K562 (cell line): Measurements from ENCODE around the gene ADCY9. TPM values are rescaled to one million over a fixed set of nuclear protein-coding genes. Genes with fewer than 3 reads are reported as not detected.

Experiments
- ATAC-seq: fragments of 200-7000 bp; cut with Tn5 transposase; 3 replicates; pipeline ENCODE4 v1.9.1; 2020; ENCODE audit warnings: moderate library complexity
- BruUV-seq: library from RNA; stranded (reverse); fragments of 400-500 nt; replicated peaks from 2 replicates; lab custom pipeline; 2021; lab: Mats Ljungman, UMichigan
- CTCF ChIA-PET: fragments of 300-600 bp; formaldehyde crosslinking; extraction: SDS; loops from one replicate; lab custom pipeline; 2021; ENCODE audit warnings: low intra/inter-chr PET ratio; lab: Yijun Ruan, JAX
- POLR2A ChIA-PET: fragments of 300-600, 350-650 bp; sonication (Branson Sonifier 250); formaldehyde crosslinking; extraction: SDS; loops from one replicate; lab custom pipeline; 2021; ENCODE audit warnings: antibody characterized with exemption, inconsistent platforms; lab: Yijun Ruan, JAX
- DNase-seq, 4 experiments: peaks; one replicate each; pipeline versions ENCODE4 v3.0.0 to v3.0.0-alpha.2; 2011 to 2018; ENCODE audit warnings: low spot score in 3 of 4, mixed read lengths in 3 of 4; ENCODE audit errors: extremely low read depth in 1 of 4
- FAIRE-seq: peaks from 2 replicates; lab custom pipeline; 2011; peaks lifted over from hg19 to GRCh38; lab: Jason Lieb, UNC
- H2AFZ ChIP-seq: 2 replicates; pipeline ENCODE4 v1.6.0; 2011; ENCODE audit warnings: low read depth, low read length, control low read depth, inconsistent platforms
- H3K27ac ChIP-seq: fragments of 200-600 bp; 3 replicates; pipeline ENCODE4 v1.8.0; 2011; ENCODE audit warnings: low read depth, mild to moderate bottlenecking, control low read depth, inconsistent platforms, low read length, moderate library complexity, mixed read lengths; ENCODE audit errors: extremely low read depth
- H3K27me3 ChIP-seq, 2 experiments: fragments of 300-600 bp in 1 of 2; 2 replicates in 1 of 2; 3 replicates in 1 of 2; pipeline versions ENCODE4 v1.6.0 to v1.8.0; 2011; ENCODE audit warnings: inconsistent platforms in 2 of 2, low read length in 2 of 2, mild to moderate bottlenecking in 1 of 2, mixed read lengths in 1 of 2, moderate library complexity in 1 of 2; ENCODE audit not compliant: control insufficient read depth in 2 of 2, insufficient read depth in 2 of 2
- H3K36me3 ChIP-seq: fragments of 300-600 bp; 3 replicates; pipeline ENCODE4 v1.8.0; 2011; ENCODE audit warnings: mild to moderate bottlenecking, low read length, inconsistent platforms; ENCODE audit not compliant: control insufficient read depth, insufficient read depth
- H3K4me1 ChIP-seq, 2 experiments: fragments of 200-600 bp in 1 of 2; replicated peaks in 1 of 2; 2 replicates in 1 of 2; 3 replicates in 1 of 2; pipeline versions ENCODE4 v1.5.1 to v1.8.0; 2011; ENCODE audit warnings: inconsistent platforms in 2 of 2, low read length in 2 of 2, mild to moderate bottlenecking in 1 of 2, mixed read lengths in 1 of 2, moderate library complexity in 1 of 2; ENCODE audit not compliant: control insufficient read depth in 2 of 2, insufficient read depth in 2 of 2
- H3K4me2 ChIP-seq: 2 replicates; pipeline ENCODE4 v1.6.1; 2011; ENCODE audit warnings: low read length, control low read depth, inconsistent platforms, mixed read lengths; ENCODE audit not compliant: insufficient read depth
- H3K4me3 ChIP-seq: fragments of 200-600 bp; sonication (generic), shearing (Covaris generic); 2 replicates; pipeline ENCODE4 v1.5.1; 2016; ENCODE audit warnings: control low read depth, inconsistent platforms
- H3K79me2 ChIP-seq: fragments of 200-600 bp; 3 replicates; pipeline ENCODE4 v1.8.0; 2011; ENCODE audit warnings: low read length, inconsistent platforms; ENCODE audit not compliant: control insufficient read depth, insufficient read depth
- H3K9ac ChIP-seq, 2 experiments: 2 replicates each; pipeline versions ENCODE4 v1.6.0 to v1.6.1; 2011; ENCODE audit warnings: low read depth in 2 of 2, low read length in 2 of 2, control low read depth in 1 of 2, inconsistent platforms in 1 of 2, mild to moderate bottlenecking in 1 of 2, mixed read lengths in 1 of 2; ENCODE audit not compliant: insufficient read depth in 1 of 2
- H3K9me1 ChIP-seq: one replicate; pipeline ENCODE4 v1.6.0; 2011; ENCODE audit warnings: inconsistent platforms, mild to moderate bottlenecking, low read length, moderate library complexity; ENCODE audit not compliant: control insufficient read depth, insufficient read depth
- H3K9me3 ChIP-seq: replicated peaks from 2 replicates; pipeline ENCODE4 v1.5.1; 2011; ENCODE audit warnings: low read depth, low read length, inconsistent platforms; ENCODE audit not compliant: control insufficient read depth, insufficient read depth
- H4K20me1 ChIP-seq: replicated peaks from 2 replicates; pipeline ENCODE4 v1.6.1; 2011; ENCODE audit warnings: low read length, inconsistent platforms, mixed read lengths; ENCODE audit not compliant: control insufficient read depth, insufficient read depth
- ATF7 ChIP-seq: fragments of 450-650 bp; IDR thresholded peaks from 2 replicates; pipeline ENCODE4 v1.7.1; 2014; ENCODE audit warnings: mild to moderate bottlenecking, moderate library complexity
- DEAF1 ChIP-seq: fragments of 450-650 bp; formaldehyde crosslinking; IDR thresholded peaks from 2 replicates; pipeline ENCODE4 v1.4.0; 2020; ENCODE audit warnings: mild to moderate bottlenecking, moderate library complexity
- E2F8 ChIP-seq: fragments of 450-650 bp; IDR thresholded peaks from 2 replicates; pipeline ENCODE4 v1.7.1; 2018; ENCODE audit warnings: mild to moderate bottlenecking, low read depth; ENCODE audit not compliant: partially characterized antibody
- E4F1 ChIP-seq: fragments of 250-450 bp; sonication (Bioruptor Pico); IDR thresholded peaks from 2 replicates; pipeline ENCODE4 v1.5.0; 2021; ENCODE audit warnings: mild to moderate bottlenecking, borderline replicate concordance
- FOXO4 ChIP-seq: fragments of 450-650 bp; formaldehyde crosslinking; IDR thresholded peaks from 2 replicates; pipeline ENCODE4 v1.4.0; 2020; ENCODE audit warnings: mild to moderate bottlenecking, moderate library complexity
- HOXB6 ChIP-seq: fragments of 250-450 bp; sonication (Bioruptor Pico); IDR thresholded peaks from 2 replicates; pipeline ENCODE4 v1.5.1; 2022; ENCODE audit warnings: mild to moderate bottlenecking, borderline replicate concordance
- KAT7 ChIP-seq: sonication (generic); formaldehyde crosslinking; IDR thresholded peaks from 2 replicates; pipeline ENCODE4 v1.8.0; 2022; ENCODE audit warnings: missing genetic modification reagents, mild to moderate bottlenecking, borderline replicate concordance
- PHB2 ChIP-seq: fragments of 450-650 bp; IDR thresholded peaks from 2 replicates; pipeline ENCODE4 v1.6.1; 2017; ENCODE audit warnings: low read depth
- ZC3H8 ChIP-seq: fragments of 450-650 bp; IDR thresholded peaks from 2 replicates; pipeline ENCODE4 v1.6.1; 2017
- ZNF174 ChIP-seq: fragments of 250-450 bp; sonication (Bioruptor Pico); IDR thresholded peaks from 2 replicates; pipeline ENCODE4 v1.4.0; 2020; ENCODE audit warnings: mild to moderate bottlenecking
- ZNF695 ChIP-seq: fragments of 450-650 bp; formaldehyde crosslinking; IDR thresholded peaks from 2 replicates; pipeline ENCODE4 v1.4.0; 2020; ENCODE audit warnings: mild to moderate bottlenecking, moderate library complexity
- WGBS: fragments of 100-300 bp; shearing (Covaris generic); methylation state at CpG from one replicate; pipeline ENCODE4 v1.1.6; 2016; ENCODE audit warnings: low coverage, mixed read lengths; ENCODE audit not compliant: insufficient coverage; ENCODE audit errors: missing lambda C conversion rate; 5-methylcytosine and 5-hydroxymethylcytosine counted together
- in situ Hi-C: fragments of 300-500 bp; cut with MboI; formaldehyde crosslinking; loops from 4 replicates; pipeline ENCODE4 v1.15.0; 2018; ENCODE audit warnings: inconsistent platforms, mixed read lengths
- intact Hi-C: fragments of 100-400 bp; cut with micrococcal nuclease; formaldehyde crosslinking; loops from 2 replicates; pipeline ENCODE4 v1.14.2; 2022
- polyA plus RNA-seq, 8 experiments: library from polyadenylated mRNA; depleted of rRNA in 4 of 8; stranded (reverse) in 5 of 8; unstranded in 3 of 8; fragments of >200 nt; fragmentation: Nextera tagmentation in 2 of 8; fragmentation: Illumina TruSeq in 1 of 8; extraction: Ambion mirVana in 2 of 8; extraction: Trizol in 1 of 8; gene quantifications; 2 replicates each; pipeline versions ENCODE4 v1.2.1 to v1.2.3, GENCODE V29; 2011 to 2014; ENCODE audit warnings: inconsistent platforms in 1 of 8, missing spikeins in 1 of 8
- total RNA-seq, 7 experiments: library from RNA; depleted of rRNA in 6 of 7; stranded (reverse); fragments of >200 nt in 6 of 7; fragmentation: Illumina TruSeq in 2 of 7; extraction: Trizol in 2 of 7; gene quantifications; 2 replicates each; pipeline versions ENCODE4 v1.2.1 to v1.2.3, GENCODE V29; 2011 to 2021; ENCODE audit warnings: low replicate concordance in 1 of 7
- TF ChIP-seq, protein P1 (sequence below): IDR thresholded peaks from 2 replicates; pipeline ENCODE4 v1.6.1; 2011; ENCODE audit warnings: borderline replicate concordance, low read depth, mild to moderate bottlenecking, moderate library complexity, low read length; ENCODE audit not compliant: insufficient read depth, poor library complexity, severe bottlenecking

The ADCY9 gene
- total and polyA plus RNA-seq, 9 of the 15 experiments (the other 6 are each of a cell fraction or from before 2014, with no cell fraction given): 0.03 to 0.29 (median 0.17) TPM

DNA sequence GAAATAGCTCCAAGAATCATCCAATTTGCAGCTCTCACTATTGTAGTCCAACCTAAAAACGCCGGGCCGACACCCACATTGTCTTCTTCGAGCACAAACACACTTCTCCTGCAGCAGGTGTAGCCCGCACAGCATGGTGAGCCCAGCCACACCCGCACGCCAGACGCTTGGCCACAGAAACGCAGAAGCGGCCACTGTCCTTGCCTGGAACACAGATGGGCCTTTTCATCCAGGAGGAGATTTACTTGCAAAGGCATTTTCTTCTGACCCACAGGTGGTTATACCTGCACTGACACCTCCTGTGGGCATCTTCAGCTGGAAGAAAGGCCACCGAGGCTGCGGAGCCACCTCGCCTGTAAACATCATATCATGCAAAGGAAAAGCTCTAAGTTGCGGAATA is 98.4 kb downstream of the ADCY9 start:
- no peak for DNase-seq
- intact Hi-C loops (no loop called here), in situ Hi-C loops (no loop called here)
- Histone ChIP-seq H3K9me1 (no peaks in the 10 kb centered on the region), H3K9me3 (no peaks in the 10 kb centered on the region), H3K27ac (no peak overlapping the region), H3K79me2 (no peaks in the 10 kb centered on the region), H3K4me1 (peaks cover 3 to 4% of the 10 kb centered on the region in 2 experiments; a peak in 3 of 5 replicates), H3K4me3 (no peak overlapping the region), H3K27me3 (peaks cover 4 to 39% of the 10 kb centered on the region in 2 experiments), H3K36me3 (no peaks in the 10 kb centered on the region), H4K20me1 (no peaks in the 10 kb centered on the region; the same call in 1 of the 2 replicates), H3K4me2 (no peak overlapping the region), H2AFZ (no peak overlapping the region), H3K9ac (no peak overlapping the region)
- WGBS: 22% methylated on average over 13 of the region's 14 CpGs
- no peak for ATAC-seq
- FAIRE-seq: no peak
- CTCF ChIA-PET: interaction anchor here (0.7 kb wide), 1 partner anchor 200 kb away, joined by 4 read pairs; no protein-coding TSS in a partner anchor
- POLR2A ChIA-PET: interaction anchor here (0.6 kb wide), 1 partner anchor 11 kb away, joined by 3 read pairs; no protein-coding TSS in a partner anchor
- BruUV-seq: no TSS peak
- TF ChIP-seq E4F1 (CRISPR knock-in tag): no peak
- TF ChIP-seq ZNF695 (CRISPR knock-in tag): no peak
- TF ChIP-seq ATF7: no peak
- no peak for TF ChIP-seq E2F8
- TF ChIP-seq DEAF1 (CRISPR knock-in tag): no peak
- TF ChIP-seq HOXB6 (CRISPR knock-in tag): no peak
- TF ChIP-seq, protein P1, sequence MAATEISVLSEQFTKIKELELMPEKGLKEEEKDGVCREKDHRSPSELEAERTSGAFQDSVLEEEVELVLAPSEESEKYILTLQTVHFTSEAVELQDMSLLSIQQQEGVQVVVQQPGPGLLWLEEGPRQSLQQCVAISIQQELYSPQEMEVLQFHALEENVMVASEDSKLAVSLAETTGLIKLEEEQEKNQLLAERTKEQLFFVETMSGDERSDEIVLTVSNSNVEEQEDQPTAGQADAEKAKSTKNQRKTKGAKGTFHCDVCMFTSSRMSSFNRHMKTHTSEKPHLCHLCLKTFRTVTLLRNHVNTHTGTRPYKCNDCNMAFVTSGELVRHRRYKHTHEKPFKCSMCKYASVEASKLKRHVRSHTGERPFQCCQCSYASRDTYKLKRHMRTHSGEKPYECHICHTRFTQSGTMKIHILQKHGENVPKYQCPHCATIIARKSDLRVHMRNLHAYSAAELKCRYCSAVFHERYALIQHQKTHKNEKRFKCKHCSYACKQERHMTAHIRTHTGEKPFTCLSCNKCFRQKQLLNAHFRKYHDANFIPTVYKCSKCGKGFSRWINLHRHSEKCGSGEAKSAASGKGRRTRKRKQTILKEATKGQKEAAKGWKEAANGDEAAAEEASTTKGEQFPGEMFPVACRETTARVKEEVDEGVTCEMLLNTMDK: no peak
- TF ChIP-seq ZNF174 (CRISPR knock-in tag): no peak
- TF ChIP-seq PHB2: no peak
- TF ChIP-seq KAT7 (CRISPR knock-in tag): no peak
- TF ChIP-seq FOXO4 (CRISPR knock-in tag): no peak
- TF ChIP-seq ZC3H8: no peak
